ENCODE measurements around the gene ROR1. TPM values are rescaled to one million over a fixed set of nuclear protein-coding genes. Genes with fewer than 3 reads are reported as not detected.

The ROR1 gene
- total and polyA plus RNA-seq, 2 of the 4 experiments (the other 2 are of a cell fraction): 4.4 to 10.0 TPM

DNA sequence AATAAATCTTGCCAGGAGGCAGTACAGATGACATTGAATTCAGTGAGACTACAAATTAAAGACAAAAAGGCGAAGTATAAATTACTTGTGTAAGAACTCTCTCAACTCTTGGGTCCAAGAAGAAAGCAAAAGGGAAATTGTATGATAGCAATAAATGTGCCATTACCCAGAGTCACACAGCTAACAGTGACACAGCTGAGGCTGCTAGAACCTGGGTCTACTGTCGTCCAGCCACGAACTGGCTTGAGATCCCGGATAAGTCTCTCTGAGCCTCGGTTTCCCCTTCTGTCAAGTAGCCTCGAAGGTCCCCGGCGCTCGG lies 362 bp upstream of the ROR1 start:
- H4K5ac ChIP-seq (ENCODE audit: low read depth, low read length): no peak overlapping the region; the same call in 1 of the 2 replicates
- BruUV-seq (replicated peaks): no TSS peak
- no peak overlapping the region for H4K91ac ChIP-seq (ENCODE audit: insufficient read depth, low read depth, low read length)
- peaks cover 4% of the 10 kb centered on the region; the same call in 1 of the 2 replicates for H3K4me1 ChIP-seq (ENCODE audit: control insufficient read depth, insufficient read depth, low read length)
- H3K79me1 ChIP-seq (ENCODE audit: low read depth in 1 of 2, low read length in 2 of 2): peaks cover 7 to 9% of the 10 kb centered on the region in 2 experiments; a peak in 2 of 4 replicates
- H3K56ac ChIP-seq (ENCODE audit: extremely low read depth, insufficient read depth, low read length): no peak overlapping the region
- dilution Hi-C loops (cut with HindIII; ENCODE audit: low sequenced_read_pairs, unreplicated experiment) (no loop called here), intact Hi-C loops (cut with micrococcal nuclease) (no loop called here), in situ Hi-C loops (cut with MboI; ENCODE audit: low sequenced_read_pairs) (loop anchor here (10.0 kb wide), 3 partner anchors 141 to 471 kb away; no protein-coding TSS in a partner anchor)
- peak overlapping the region; percentile 20; the same call in 1 of the 2 replicates for H3K23ac ChIP-seq (ENCODE audit: low read depth, low read length)
- no peaks in the 10 kb centered on the region for H4K20me1 ChIP-seq (ENCODE audit: insufficient read depth, low read length)
- peaks cover 8% of the 10 kb centered on the region; the same call in 1 of the 2 replicates for H3K27me3 ChIP-seq (ENCODE audit: control insufficient read depth, insufficient read depth, low read length)
- peak overlapping the region; percentile 65 for H3K27ac ChIP-seq (ENCODE audit: insufficient read depth, low read length)
- 0 out of 3 replicates have a peak overlapping the region, but pooled peaks have one; percentile 34 for H2BK15ac ChIP-seq (ENCODE audit: low read depth, low read length)
- no peak overlapping the region for H3K14ac ChIP-seq (replicated peaks; ENCODE audit: low read depth, low read length)
- H3K4me3 ChIP-seq (ENCODE audit: insufficient read depth, low read depth, low read length): peak overlapping the region; percentile 37
- WGBS, 2 experiments (ENCODE audit: extremely low coverage in 2 of 2, insufficient read length in 1 of 2): no CpG with 5 or more reads among the region's 9 CpGs
- no peaks in the 10 kb centered on the region for H3K9me3 ChIP-seq (ENCODE audit: control insufficient read depth, insufficient read depth, low read length)
- H3K36me3 ChIP-seq (ENCODE audit: control insufficient read depth, insufficient read depth, low read length): no peaks in the 10 kb centered on the region
- no peak overlapping the region for H2BK20ac ChIP-seq (ENCODE audit: low read depth, low read length)
- H2AK5ac ChIP-seq (ENCODE audit: low read depth, low read length): no peak overlapping the region; the same call in 1 of the 2 replicates
- POLR2A ChIA-PET (ENCODE audit: unreplicated experiment): no interaction called here
- H4K8ac ChIP-seq (ENCODE audit: low read depth in 2 of 2, low read length in 2 of 2): no peak overlapping the region
- ATAC-seq (ENCODE audit: low read depth) (peak; percentile 2; the same call in 1 of the 2 replicates), DNase-seq (no peak)
- peak overlapping the region; percentile 95 for H3K4me2 ChIP-seq (ENCODE audit: low read depth, low read length)
- no peaks in the 10 kb centered on the region; the same call in 1 of the 2 replicates for H3K9me1 ChIP-seq (ENCODE audit: insufficient read depth, low read length)
- H3K9ac ChIP-seq (ENCODE audit: low read depth, low read length): peak overlapping the region; percentile 65
- CTCF ChIA-PET: interaction anchor here (0.6 to 1.5 kb wide), 6 partner anchors 22 to 469 kb away, joined by 3 to 7 read pairs (median 3); no protein-coding TSS in a partner anchor
- H2AFZ ChIP-seq (replicated peaks; ENCODE audit: low read length, poor library complexity): peak overlapping the region; percentile 90
- peak overlapping the region; percentile 70; the same call in 1 of the 2 replicates for H2BK120ac ChIP-seq (ENCODE audit: low read depth, low read length)
- peak overlapping the region; percentile 31 for H2AK9ac ChIP-seq (replicated peaks; ENCODE audit: low read depth, low read length, poor library complexity)
- TF ChIP-seq MAFK (IDR thresholded peaks at IDR 0.05; ENCODE audit: low read depth, low read length): no peak
- TF ChIP-seq SMC3 (IDR thresholded peaks at IDR 0.05; ENCODE audit: low read depth, low read length): no peak
- TF ChIP-seq RAD21 (IDR thresholded peaks at IDR 0.05; ENCODE audit: low read length): no peak
- no peak for TF ChIP-seq BHLHE40 (IDR thresholded peaks at IDR 0.05; ENCODE audit: low read depth, low read length)
- no peak overlapping the region for H2BK5ac ChIP-seq (ENCODE audit: low read depth, low read length, poor library complexity, severe bottlenecking)
- peak overlapping the region; percentile 35; the same call in 1 of the 2 replicates for H3K18ac ChIP-seq (ENCODE audit: low read depth, low read length)
- H3K4ac ChIP-seq (ENCODE audit: low read depth, low read length): no peak overlapping the region
